Smooth muscle cell (in vitro differentiated cells): ENCODE data around the gene SULT2B1. TPM values are rescaled to one million over a fixed set of nuclear protein-coding genes. Genes with fewer than 3 reads are reported as not detected.

Source experiments
- DNase-seq: peaks from one replicate; lab custom pipeline; 2025; ENCODE audit not compliant: unreplicated experiment; lab: John Stamatoyannopoulos, UW
- H2AFZ ChIP-seq: fragments of 200-600 bp; sonication (generic); 2 replicates; pipeline ENCODE4 v1.6.0; 2016; ENCODE audit warnings: antibody characterized with exemption, low read depth, mild to moderate bottlenecking
- H3F3A ChIP-seq: fragments of 200-600 bp; sonication (generic); 2 replicates; pipeline ENCODE4 v1.6.0; 2017; ENCODE audit warnings: antibody characterized with exemption, low read depth
- H3K27ac ChIP-seq: fragments of 200-600 bp; sonication (generic); 2 replicates; pipeline ENCODE4 v1.5.1; 2016; ENCODE audit warnings: low read depth, mild to moderate bottlenecking
- H3K27me3 ChIP-seq: fragments of 200-600 bp; sonication (generic); 2 replicates; pipeline ENCODE4 v1.6.1; 2016; ENCODE audit warnings: low read depth, mild to moderate bottlenecking
- H3K36me3 ChIP-seq: fragments of 200-600 bp; sonication (generic); 2 replicates; pipeline ENCODE4 v1.5.1; 2016; ENCODE audit warnings: low read depth
- H3K4me1 ChIP-seq: fragments of 200-600 bp; sonication (generic); 2 replicates; pipeline ENCODE4 v1.5.1; 2016; ENCODE audit warnings: low read depth
- H3K4me2 ChIP-seq: fragments of 200-600 bp; sonication (generic); 2 replicates; pipeline ENCODE4 v1.6.0; 2016; ENCODE audit warnings: mild to moderate bottlenecking
- H3K4me3 ChIP-seq: fragments of 200-600 bp; sonication (generic); 2 replicates; pipeline ENCODE4 v1.5.1; 2016; ENCODE audit warnings: mild to moderate bottlenecking
- H3K79me2 ChIP-seq: fragments of 200-600 bp; sonication (generic); 2 replicates; pipeline ENCODE4 v1.6.0; 2016; ENCODE audit warnings: low read depth, mild to moderate bottlenecking
- H3K9ac ChIP-seq: fragments of 200-600 bp; sonication (generic); 2 replicates; pipeline ENCODE4 v1.6.0; 2016; ENCODE audit warnings: low read depth
- H3K9me3 ChIP-seq: fragments of 200-600 bp; sonication (generic); replicated peaks from 2 replicates; pipeline ENCODE4 v1.5.1; 2016; ENCODE audit warnings: low read depth
- H4K20me1 ChIP-seq: fragments of 200-600 bp; sonication (generic); 2 replicates; pipeline ENCODE4 v1.6.0; 2016; ENCODE audit warnings: low read depth
- CTCF ChIP-seq: fragments of 200-600 bp; sonication (generic); IDR thresholded peaks from 2 replicates; pipeline ENCODE4 v1.5.1; 2017; ENCODE audit warnings: borderline replicate concordance, mild to moderate bottlenecking, antibody characterized with exemption; ENCODE audit not compliant: insufficient read depth, poor library complexity, severe bottlenecking
- WGBS: methylation state at CpG from one replicate; pipeline ENCODE4 v1.1.7; 2016; ENCODE audit warnings: low lambda C conversion rate; 5-methylcytosine and 5-hydroxymethylcytosine counted together
- polyA plus RNA-seq: library from polyadenylated mRNA; unstranded; fragments of >200 nt; fragmentation: Nextera tagmentation; extraction: Ambion mirVana; gene quantifications from 2 replicates; pipeline ENCODE4 v1.2.1, GENCODE V29; 2016
- total RNA-seq: library from RNA; depleted of rRNA; stranded (reverse); fragments of >200 nt; gene quantifications from 2 replicates; pipeline ENCODE4 v1.2.3, GENCODE V29; 2014

The SULT2B1 gene
- total and polyA plus RNA-seq, 2 experiments from 2014 or later: 1.7 to 2.3 TPM

GRCh38 chr19:48613024-48613851, 61.3 kb downstream of the SULT2B1 start:
- 96% methylated on average over 38 of the region's 39 CpGs for WGBS
- H3K4me2 ChIP-seq: no peak overlapping the region
- TF ChIP-seq CTCF: no peak

GRCh38 chr19:48613852-48614435, 62.0 kb downstream of the SULT2B1 start:
- peaks cover 41% of the 10 kb centered on the region for H4K20me1 ChIP-seq
- H3F3A ChIP-seq: peaks cover 21% of the 10 kb centered on the region
- 86% methylated on average over 13 of the region's 13 CpGs for WGBS
- no peak for TF ChIP-seq CTCF
- H3K9me3 ChIP-seq: no peaks in the 10 kb centered on the region
- H3K36me3 ChIP-seq: peaks cover 3% of the 10 kb centered on the region
- H3K27me3 ChIP-seq: no peaks in the 10 kb centered on the region
- peaks cover 27% of the 10 kb centered on the region for H3K79me2 ChIP-seq
- H3K4me1 ChIP-seq: peaks cover 21% of the 10 kb centered on the region
- H3K9ac ChIP-seq: no peak overlapping the region
- no peak overlapping the region for H3K4me2 ChIP-seq
- no peak for DNase-seq
- H3K4me3 ChIP-seq: no peak overlapping the region
- H3K27ac ChIP-seq: no peak overlapping the region
- no peak overlapping the region for H2AFZ ChIP-seq

More at GRCh38 chr19:48613024-48613851, 61.3 kb downstream of the SULT2B1 start:
- H2AFZ ChIP-seq: no peak overlapping the region
- H3K9ac ChIP-seq: no peak overlapping the region
- H3K9me3 ChIP-seq: no peaks in the 10 kb centered on the region
- H3K36me3 ChIP-seq: peaks cover 3% of the 10 kb centered on the region
- peaks cover 21% of the 10 kb centered on the region for H3K4me1 ChIP-seq
- H3K27me3 ChIP-seq: no peaks in the 10 kb centered on the region
- DNase-seq: no peak
- H3K79me2 ChIP-seq: peaks cover 20% of the 10 kb centered on the region
- peaks cover 36% of the 10 kb centered on the region for H4K20me1 ChIP-seq
- no peak overlapping the region for H3K27ac ChIP-seq
- peaks cover 21% of the 10 kb centered on the region for H3F3A ChIP-seq
- no peak overlapping the region for H3K4me3 ChIP-seq

- H3K4me3 ChIP-seq: no peak within 1 kb of the TSS
- peaks cover 41% of the 10 kb centered on the region for H4K20me1 ChIP-seq
- H3K27me3 ChIP-seq: no peaks in the 10 kb centered on the region
- peaks cover 27% of the 10 kb centered on the region for H3K79me2 ChIP-seq
- TF ChIP-seq CTCF: no peak
- H3K9ac ChIP-seq: no peak within 1 kb of the TSS
- H3K9me3 ChIP-seq: no peaks in the 10 kb centered on the region
- 61% methylated on average over 25 of the region's 31 CpGs for WGBS
- peaks cover 21% of the 10 kb centered on the region for H3K4me1 ChIP-seq
- no peak for DNase-seq
- no peak within 1 kb of the TSS for H3K4me2 ChIP-seq
- peaks cover 3% of the 10 kb centered on the region for H3K36me3 ChIP-seq
- H2AFZ ChIP-seq: no peak within 1 kb of the TSS
- H3F3A ChIP-seq: peaks cover 21% of the 10 kb centered on the region
- no peak within 1 kb of the TSS for H3K27ac ChIP-seq
Measured at GRCh38 chr19:48614436-48615230, 62.7 kb downstream of the SULT2B1 start, which contains the start of gene FAM83E. FAM83E (minus strand) TSS chr19:48615076; CDS start chr19:48613372, 1,704 bp downstream.
